Mesendoderm (in vitro differentiated cells): ENCODE results near the gene RDM1.

Experiments
- DNase-seq: peaks from one replicate; pipeline ENCODE4 v3.0.0; 2013
- H2AK5ac ChIP-seq: 2 replicates; pipeline ENCODE4 v1.6.1; 2013; ENCODE audit warnings: low read length, inconsistent platforms
- H2BK120ac ChIP-seq: 2 replicates; pipeline ENCODE4 v1.6.1; 2013; ENCODE audit warnings: low read depth, mild to moderate bottlenecking, low read length, moderate library complexity, mixed read lengths
- H2BK15ac ChIP-seq: replicated peaks from 2 replicates; pipeline ENCODE4 v1.6.1; 2013; ENCODE audit warnings: low read depth, mild to moderate bottlenecking, moderate library complexity
- H2BK5ac ChIP-seq: 2 replicates; pipeline ENCODE4 v1.6.1; 2013; ENCODE audit warnings: low read length, inconsistent platforms
- H3K18ac ChIP-seq: 2 replicates; pipeline ENCODE4 v1.6.1; 2013; ENCODE audit warnings: mild to moderate bottlenecking, low read length, mixed read lengths
- H3K23ac ChIP-seq: one replicate; pipeline ENCODE4 v1.6.1; 2013; ENCODE audit warnings: low read length
- H3K27ac ChIP-seq: 2 replicates; pipeline ENCODE4 v1.5.1; 2013; ENCODE audit warnings: low read depth, mild to moderate bottlenecking, inconsistent platforms, low read length, moderate library complexity
- H3K27me3 ChIP-seq: 2 replicates; pipeline ENCODE4 v1.6.1; 2013; ENCODE audit warnings: low read length, control low read depth, mild to moderate bottlenecking, inconsistent platforms; ENCODE audit not compliant: insufficient read depth, poor library complexity
- H3K36me3 ChIP-seq: 2 replicates; pipeline ENCODE4 v1.6.1; 2013; ENCODE audit warnings: low read length, inconsistent platforms; ENCODE audit not compliant: control insufficient read depth, insufficient read depth
- H3K4ac ChIP-seq: one replicate; pipeline ENCODE4 v1.6.1; 2013; ENCODE audit warnings: low read depth, mild to moderate bottlenecking, low read length, moderate library complexity
- H3K4me1 ChIP-seq: 2 replicates; pipeline ENCODE4 v1.6.1; 2013; ENCODE audit warnings: low read depth, low read length, inconsistent platforms; ENCODE audit not compliant: control insufficient read depth
- H3K4me2 ChIP-seq: 2 replicates; pipeline ENCODE4 v1.6.1; 2013; ENCODE audit warnings: low read length
- H3K4me3 ChIP-seq: 2 replicates; pipeline ENCODE4 v1.5.1; 2013; ENCODE audit warnings: mild to moderate bottlenecking, low read length
- H3K56ac ChIP-seq: one replicate; pipeline ENCODE4 v1.6.1; 2013; ENCODE audit warnings: low read length
- H3K79me1 ChIP-seq: 2 replicates; pipeline ENCODE4 v1.6.1; 2013; ENCODE audit warnings: low read length, inconsistent platforms
- H3K79me2 ChIP-seq: 2 replicates; pipeline ENCODE4 v1.6.1; 2013; ENCODE audit warnings: mild to moderate bottlenecking, low read length; ENCODE audit not compliant: control insufficient read depth, insufficient read depth
- H3K9ac ChIP-seq: 2 replicates; pipeline ENCODE4 v1.6.1; 2013; ENCODE audit warnings: low read length, inconsistent platforms
- H4K5ac ChIP-seq: one replicate; pipeline ENCODE4 v1.6.1; 2013; ENCODE audit warnings: low read length
- H4K8ac ChIP-seq: one replicate; pipeline ENCODE4 v1.6.1; 2013; ENCODE audit warnings: low read depth, mild to moderate bottlenecking, control low read depth, low read length, moderate library complexity
- whole genome bisulfite sequencing: extraction: QIAGEN DNeasy Blood & Tissue Kit; methylation state at CpG from one replicate; pipeline ENCODE4 v1.1.7; 2013; ENCODE audit warnings: low lambda C conversion rate, missing lambda C conversion rate; ENCODE audit not compliant: insufficient coverage; ENCODE audit errors: extremely low coverage; 5-methylcytosine and 5-hydroxymethylcytosine counted together

RDM1 gene

GRCh38 chr17:35895636-35896587 lies 34.7 kb downstream of the RDM1 start:
- H3K79me2 ChIP-seq, result no peaks in the 10 kb centered on the region
- H4K5ac ChIP-seq, result no peak overlapping the region
- no peak overlapping the region for H3K9ac ChIP-seq
- no peaks in the 10 kb centered on the region for H3K79me1 ChIP-seq
- H3K36me3 ChIP-seq, result no peaks in the 10 kb centered on the region
- no peak overlapping the region for H3K56ac ChIP-seq
- H3K27me3 ChIP-seq, result no peaks in the 10 kb centered on the region
- no peak overlapping the region for H3K27ac ChIP-seq
- whole genome bisulfite sequencing, result no CpG with 5 or more reads among the region's 14 CpGs
- no peak overlapping the region for H2BK120ac ChIP-seq
- no peak for DNase-seq
- H3K23ac ChIP-seq, result no peak overlapping the region
- H4K8ac ChIP-seq, result no peak overlapping the region
- no peaks in the 10 kb centered on the region for H3K4me1 ChIP-seq
- no peak overlapping the region for H3K4me3 ChIP-seq
- H3K4ac ChIP-seq, result no peak overlapping the region
- no peak overlapping the region for H2AK5ac ChIP-seq
- H3K18ac ChIP-seq, result no peak overlapping the region
- no peak overlapping the region for H2BK5ac ChIP-seq
- no peak overlapping the region for H3K4me2 ChIP-seq
- H2BK15ac ChIP-seq, result no peak overlapping the region

GRCh38 chr17:35894206-35894605 lies 36.4 kb downstream of the RDM1 start:
- Histone ChIP-seq H3K4me1 (peaks cover 3% of the 10 kb centered on the region), H3K9ac (no peak overlapping the region), H3K4ac (no peak overlapping the region), H3K56ac (no peak overlapping the region), H3K79me1 (no peaks in the 10 kb centered on the region), H3K36me3 (no peaks in the 10 kb centered on the region), H4K5ac (no peak overlapping the region), H3K18ac (no peak overlapping the region), H3K4me2 (no peak overlapping the region), H3K27ac (no peak overlapping the region), H3K79me2 (no peaks in the 10 kb centered on the region), H2AK5ac (no peak overlapping the region), H2BK120ac (no peak overlapping the region), H2BK15ac (no peak overlapping the region), H3K27me3 (no peaks in the 10 kb centered on the region), H2BK5ac (no peak overlapping the region), H3K4me3 (no peak overlapping the region), H3K23ac (no peak overlapping the region), H4K8ac (no peak overlapping the region)
- no CpG with 5 or more reads among the region's 7 CpGs for WGBS
- DNase-seq, result no peak

GRCh38 chr17:35893751-35894150 lies 36.8 kb downstream of the RDM1 start:
- Histone ChIP-seq H2BK15ac (no peak overlapping the region), H2AK5ac (no peak overlapping the region), H3K27me3 (no peaks in the 10 kb centered on the region)

GRCh38 chr17:35892091-35893035 lies 38.2 kb downstream of the RDM1 start:
- Histone ChIP-seq H2BK5ac (no peak overlapping the region), H2BK15ac (no peak overlapping the region), H3K27ac (no peak overlapping the region), H3K36me3 (no peaks in the 10 kb centered on the region), H4K5ac (no peak overlapping the region), H2AK5ac (no peak overlapping the region), H3K79me1 (no peaks in the 10 kb centered on the region), H4K8ac (no peak overlapping the region), H3K4me1 (peaks cover 3% of the 10 kb centered on the region), H3K27me3 (no peaks in the 10 kb centered on the region), H3K4me3 (no peak overlapping the region), H3K9ac (no peak overlapping the region), H3K4me2 (no peak overlapping the region), H2BK120ac (no peak overlapping the region), H3K18ac (no peak overlapping the region), H3K4ac (no peak overlapping the region), H3K79me2 (no peaks in the 10 kb centered on the region), H3K23ac (no peak overlapping the region), H3K56ac (no peak overlapping the region)
- DNase-seq, result no peak
- WGBS, result no CpG with 5 or more reads among the region's 6 CpGs

More at GRCh38 chr17:35893751-35894150, 36.8 kb downstream of the RDM1 start:
- Histone ChIP-seq H3K4me3 (no peak overlapping the region), H3K36me3 (no peaks in the 10 kb centered on the region), H3K23ac (no peak overlapping the region), H3K79me2 (no peaks in the 10 kb centered on the region), H2BK5ac (no peak overlapping the region), H3K27ac (no peak overlapping the region), H2BK120ac (no peak overlapping the region), H3K4me2 (no peak overlapping the region), H3K4me1 (peaks cover 3% of the 10 kb centered on the region), H3K4ac (no peak overlapping the region), H3K56ac (no peak overlapping the region), H3K79me1 (no peaks in the 10 kb centered on the region), H4K5ac (no peak overlapping the region), H3K18ac (no peak overlapping the region), H4K8ac (no peak overlapping the region), H3K9ac (no peak overlapping the region)
- WGBS, result no CpG with 5 or more reads among the region's 4 CpGs
- DNase-seq, result no peak

GRCh38 chr17:35891269-35891668 lies 39.3 kb downstream of the RDM1 start:
- no peak overlapping the region for H2BK5ac ChIP-seq
- H3K4me2 ChIP-seq, result no peak overlapping the region
- no peak overlapping the region for H3K27ac ChIP-seq
- no peak overlapping the region for H3K18ac ChIP-seq
- H3K27me3 ChIP-seq, result no peaks in the 10 kb centered on the region
- no peak overlapping the region for H4K5ac ChIP-seq
- DNase-seq, result no peak
- H4K8ac ChIP-seq, result no peak overlapping the region
- H2BK120ac ChIP-seq, result no peak overlapping the region
- no peak overlapping the region for H3K23ac ChIP-seq
- H2BK15ac ChIP-seq, result no peak overlapping the region
- no CpG with 5 or more reads among the region's 4 CpGs for WGBS
- H3K56ac ChIP-seq, result no peak overlapping the region
- H3K4me3 ChIP-seq, result no peak overlapping the region
- no peak overlapping the region for H3K9ac ChIP-seq
- H3K79me2 ChIP-seq, result no peaks in the 10 kb centered on the region
- no peak overlapping the region for H3K4ac ChIP-seq
- no peaks in the 10 kb centered on the region for H3K36me3 ChIP-seq
- H3K79me1 ChIP-seq, result no peaks in the 10 kb centered on the region
- H3K4me1 ChIP-seq, result peaks cover 3% of the 10 kb centered on the region
- H2AK5ac ChIP-seq, result no peak overlapping the region
